Liver (tissue), 9 donors: Measurements from ENCODE around the gene PSMC4. TPM values are rescaled to one million over a fixed set of nuclear protein-coding genes. Genes with fewer than 3 reads are reported as not detected.

Experiments used
- DNase-seq: peaks from one replicate; pipeline ENCODE4 v3.0.0-alpha.2; 2017; ENCODE audit warnings: low spot score
- H3K27ac ChIP-seq, 2 donors: one replicate each; pipeline ENCODE4 v1.7.0; 2013; ENCODE audit warnings: inconsistent platforms in 2 of 2, low read length in 2 of 2, control low read depth in 1 of 2, low read depth in 1 of 2, mild to moderate bottlenecking in 1 of 2
- H3K27me3 ChIP-seq, 4 donors: one replicate each; pipeline versions ENCODE4 v1.6.1 to v1.7.0; 2013; ENCODE audit warnings: low read length in 3 of 4, inconsistent platforms in 1 of 4, mild to moderate bottlenecking in 1 of 4, moderate library complexity in 1 of 4; ENCODE audit not compliant: control insufficient read depth in 4 of 4, insufficient read depth in 4 of 4
- H3K36me3 ChIP-seq, 4 donors: one replicate each; pipeline versions ENCODE4 v1.6.1 to v1.7.0; 2013; ENCODE audit warnings: low read length in 3 of 4, mild to moderate bottlenecking in 3 of 4, low read depth in 1 of 4, moderate library complexity in 1 of 4; ENCODE audit not compliant: control insufficient read depth in 4 of 4, insufficient read depth in 3 of 4
- H3K4me1 ChIP-seq, 4 donors: one replicate each; pipeline versions ENCODE4 v1.6.1 to v1.7.0; 2013; ENCODE audit warnings: low read length in 3 of 4, mild to moderate bottlenecking in 3 of 4, moderate library complexity in 1 of 4; ENCODE audit not compliant: control insufficient read depth in 4 of 4, insufficient read depth in 4 of 4
- H3K4me3 ChIP-seq, 3 donors: one replicate each; pipeline versions ENCODE4 v1.6.1 to v1.7.0; 2013; ENCODE audit warnings: low read length in 3 of 3, control low read depth in 1 of 3, low read depth in 1 of 3, mild to moderate bottlenecking in 1 of 3
- H3K9ac ChIP-seq, 2 donors: one replicate each; pipeline ENCODE4 v1.7.0; 2013; ENCODE audit warnings: low read length in 2 of 2, mild to moderate bottlenecking in 2 of 2, moderate library complexity in 2 of 2, control low read depth in 1 of 2, low read depth in 1 of 2
- H3K9me3 ChIP-seq, 4 donors: one replicate each; pipeline versions ENCODE4 v1.6.1 to v1.7.0; 2013; ENCODE audit warnings: low read length in 3 of 4; ENCODE audit not compliant: control insufficient read depth in 4 of 4
- ATF3 ChIP-seq: IDR thresholded peaks from 2 replicates; pipeline ENCODE4 v1.6.1; 2016; ENCODE audit warnings: antibody characterized with exemption
- CTCF ChIP-seq: fragments of 150-350 bp; IDR thresholded peaks from 2 replicates; pipeline ENCODE4 v1.5.1; 2017; ENCODE audit warnings: improper control_type of control experiment, low read depth, low read length; ENCODE audit not compliant: missing input control
- EGR1 ChIP-seq, 2 donors: IDR thresholded peaks; 2 replicates each; pipeline ENCODE4 v1.6.1; 2016 to 2018; ENCODE audit warnings: antibody characterized with exemption in 2 of 2, low read depth in 2 of 2
- FOXA1 ChIP-seq: IDR thresholded peaks from 2 replicates; pipeline ENCODE4 v1.6.1; 2016; ENCODE audit warnings: antibody characterized with exemption
- FOXA2 ChIP-seq: IDR thresholded peaks from 2 replicates; pipeline ENCODE4 v1.6.1; 2016; ENCODE audit warnings: antibody characterized with exemption
- GABPA ChIP-seq, 2 donors: IDR thresholded peaks in 1 of 2; conservative IDR thresholded peaks in 1 of 2; 2 replicates each; pipeline ENCODE4 v1.6.1; 2016; ENCODE audit warnings: antibody characterized with exemption in 2 of 2, mild to moderate bottlenecking in 1 of 2, moderate library complexity in 1 of 2
- HNF4A ChIP-seq, 2 donors: conservative IDR thresholded peaks; 2 replicates each; pipeline ENCODE4 v1.6.1; 2016; ENCODE audit warnings: antibody characterized with exemption in 2 of 2, mild to moderate bottlenecking in 2 of 2
- HNF4G ChIP-seq: IDR thresholded peaks from 2 replicates; pipeline ENCODE4 v1.6.1; 2016; ENCODE audit warnings: antibody characterized with exemption
- JUND ChIP-seq, 2 donors: IDR thresholded peaks; 2 replicates each; pipeline ENCODE4 v1.6.1; 2016; ENCODE audit warnings: antibody characterized with exemption in 2 of 2
- MAX ChIP-seq: IDR thresholded peaks from 2 replicates; pipeline ENCODE4 v1.6.1; 2016; ENCODE audit warnings: antibody characterized with exemption
- NR2F2 ChIP-seq: IDR thresholded peaks from 2 replicates; pipeline ENCODE4 v1.6.1; 2016; ENCODE audit warnings: antibody characterized with exemption
- RAD21 ChIP-seq, 2 donors: IDR thresholded peaks; 2 replicates each; pipeline ENCODE4 v1.6.1; 2016; ENCODE audit warnings: antibody characterized with exemption in 2 of 2, mild to moderate bottlenecking in 2 of 2
- REST ChIP-seq: IDR thresholded peaks from 2 replicates; pipeline ENCODE4 v1.6.1; 2016; ENCODE audit warnings: antibody characterized with exemption, mild to moderate bottlenecking
- RXRA ChIP-seq, 2 donors: IDR thresholded peaks; 2 replicates each; pipeline ENCODE4 v1.6.1; 2017 to 2018; ENCODE audit warnings: antibody characterized with exemption in 2 of 2, mild to moderate bottlenecking in 1 of 2
- SP1 ChIP-seq: IDR thresholded peaks from 2 replicates; pipeline ENCODE4 v1.6.1; 2018; ENCODE audit warnings: antibody characterized with exemption, mild to moderate bottlenecking
- TAF1 ChIP-seq: conservative IDR thresholded peaks from 2 replicates; pipeline ENCODE4 v1.6.1; 2016; ENCODE audit warnings: antibody characterized with exemption, mild to moderate bottlenecking
- YY1 ChIP-seq: IDR thresholded peaks from 2 replicates; pipeline ENCODE4 v1.6.1; 2016; ENCODE audit warnings: antibody characterized with exemption, mild to moderate bottlenecking
- WGBS: extraction: QIAGEN DNeasy Blood & Tissue Kit; methylation state at CpG from one replicate; pipeline ENCODE4 v1.1.7; 2013; 5-methylcytosine and 5-hydroxymethylcytosine counted together
- polyA plus RNA-seq, 2 donors: library from polyadenylated mRNA; stranded (reverse) in 1 of 2; unstranded in 1 of 2; fragments of 200-250 nt in 1 of 2; fragments of >200 nt in 1 of 2; fragmentation: Nextera tagmentation in 1 of 2; extraction: Ambion mirVana in 1 of 2; gene quantifications; one replicate each; pipeline versions ENCODE4 v1.2.1 to v1.2.3, GENCODE V29; 2013 to 2015
- total RNA-seq, 2 donors: library from RNA; depleted of rRNA; stranded (reverse); fragments of >200 nt; gene quantifications; one replicate each; pipeline ENCODE4 v1.2.3, GENCODE V29; 2014
- TF ChIP-seq, protein P1 (sequence below): IDR thresholded peaks from 2 replicates; pipeline ENCODE4 v1.6.1; 2016; ENCODE audit warnings: antibody characterized with exemption
- donor health status: healthy.
- donor health status: healthy.
- donor health status: healthy.
- donor health status: healthy.
- donor health status: healthy.

Gene PSMC4
- total and polyA plus RNA-seq, 4 donors: 46.0 to 89.3 (median 79.7) TPM

- H3K4me1 ChIP-seq: no peaks in the 10 kb centered on the region
- peaks cover 0 to 3% (median 0%) of the 10 kb centered on the region in 4 donors for H3K36me3 ChIP-seq
- no peaks in the 10 kb centered on the region for H3K9me3 ChIP-seq
- no peak overlapping the region for H3K27ac ChIP-seq
- TF ChIP-seq MAX: no peak
- TF ChIP-seq SP1: no peak
- no peak for TF ChIP-seq HNF4G
- TF ChIP-seq, protein P1, sequence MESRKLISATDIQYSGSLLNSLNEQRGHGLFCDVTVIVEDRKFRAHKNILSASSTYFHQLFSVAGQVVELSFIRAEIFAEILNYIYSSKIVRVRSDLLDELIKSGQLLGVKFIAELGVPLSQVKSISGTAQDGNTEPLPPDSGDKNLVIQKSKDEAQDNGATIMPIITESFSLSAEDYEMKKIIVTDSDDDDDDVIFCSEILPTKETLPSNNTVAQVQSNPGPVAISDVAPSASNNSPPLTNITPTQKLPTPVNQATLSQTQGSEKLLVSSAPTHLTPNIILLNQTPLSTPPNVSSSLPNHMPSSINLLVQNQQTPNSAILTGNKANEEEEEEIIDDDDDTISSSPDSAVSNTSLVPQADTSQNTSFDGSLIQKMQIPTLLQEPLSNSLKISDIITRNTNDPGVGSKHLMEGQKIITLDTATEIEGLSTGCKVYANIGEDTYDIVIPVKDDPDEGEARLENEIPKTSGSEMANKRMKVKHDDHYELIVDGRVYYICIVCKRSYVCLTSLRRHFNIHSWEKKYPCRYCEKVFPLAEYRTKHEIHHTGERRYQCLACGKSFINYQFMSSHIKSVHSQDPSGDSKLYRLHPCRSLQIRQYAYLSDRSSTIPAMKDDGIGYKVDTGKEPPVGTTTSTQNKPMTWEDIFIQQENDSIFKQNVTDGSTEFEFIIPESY: no peak
- TF ChIP-seq REST: no peak
- TF ChIP-seq CTCF: no peak
- no peak for TF ChIP-seq FOXA2
- TF ChIP-seq RXRA (IDR thresholded peaks at IDR 0.05): no peak
- TF ChIP-seq JUND (IDR thresholded peaks at IDR 0.05): no peak
- no peak for TF ChIP-seq TAF1
- TF ChIP-seq HNF4A (conservative IDR thresholded peaks at IDR 0.05): no peak
- no peak for TF ChIP-seq NR2F2
- TF ChIP-seq GABPA (IDR thresholded peaks at IDR 0.05 in 1 of 2, conservative IDR thresholded peaks at IDR 0.05 in 1 of 2): no peak
- no peak for TF ChIP-seq YY1
- no peak for TF ChIP-seq FOXA1
- no peak for TF ChIP-seq EGR1 (IDR thresholded peaks at IDR 0.05; ENCODE audit: low read depth in 2 of 2)
- TF ChIP-seq RAD21 (IDR thresholded peaks at IDR 0.05): no peak
- no peak for TF ChIP-seq ATF3
- no peak for DNase-seq
- H3K9ac ChIP-seq: no peak overlapping the region
- no peaks in the 10 kb centered on the region for H3K27me3 ChIP-seq
- no peak overlapping the region for H3K4me3 ChIP-seq
- 79% methylated on average over 3 of the region's 3 CpGs for WGBS
These were observed 7.1 kb upstream of the PSMC4 start for GRCh38 chr19:39963898-39964297.
